ENCODE results near the gene CCDC149.

- no peak for TF ChIP-seq POLR2A (IDR thresholded peaks at IDR 0.05)
- TF ChIP-seq CTCF (IDR thresholded peaks at IDR 0.05): no peak
These were observed 62.2 kb downstream of the CCDC149 start for GRCh38 chr4:24850674-24851073.
